HG02678 (cell line): ENCODE data around the gene PRRT1B.

Source experiments
- ATAC-seq: cut with Tn5 transposase; IDR thresholded peaks from one replicate; pipeline ENCODE4 v1.9.1; 2021; ENCODE audit warnings: mild to moderate bottlenecking, moderate library complexity; ENCODE audit not compliant: unreplicated experiment

Gene PRRT1B

GRCh38 chr9:131522257-131523085, 22.9 kb upstream of the PRRT1B start:
- ATAC-seq: no peak

GRCh38 chr9:131523086-131523388, 22.3 kb upstream of the PRRT1B start:
- no peak for ATAC-seq

- no peak for ATAC-seq
Measured at GRCh38 chr9:131523451-131524435, 21.6 kb upstream of the PRRT1B start.

- ATAC-seq: no peak
Measured at GRCh38 chr9:131524665-131525315, 20.5 kb upstream of the PRRT1B start.

- ATAC-seq: no peak
Measured at GRCh38 chr9:131525643-131526565, 19.4 kb upstream of the PRRT1B start.

- ATAC-seq: no peak
Measured at GRCh38 chr9:131528186-131528585, 17.1 kb upstream of the PRRT1B start.

GRCh38 chr9:131528886-131529505, 16.3 kb upstream of the PRRT1B start:
- no peak for ATAC-seq

GRCh38 chr9:131529597-131530545, 15.5 kb upstream of the PRRT1B start:
- no peak for ATAC-seq

GRCh38 chr9:131530546-131530919, 14.8 kb upstream of the PRRT1B start:
- ATAC-seq: peak; percentile 13

- peak; percentile 81 for ATAC-seq
Measured at GRCh38 chr9:131530920-131531832, 14.1 kb upstream of the PRRT1B start, which contains the start of gene UCK1. Gene UCK1 (minus strand): TSS chr9:131531263. CDS start chr9:131531174, 89 bp downstream.

- ATAC-seq: no peak
Measured at GRCh38 chr9:131534721-131535237, 10.5 kb upstream of the PRRT1B start.

GRCh38 chr9:131537946-131538345, 7.4 kb upstream of the PRRT1B start:
- no peak for ATAC-seq

- ATAC-seq: no peak
Measured at GRCh38 chr9:131539223-131539923, 6.0 kb upstream of the PRRT1B start.

GRCh38 chr9:131543141-131543540, 2.2 kb upstream of the PRRT1B start:
- no peak for ATAC-seq

- no peak for ATAC-seq
Measured at GRCh38 chr9:131545786-131546335, 538 bp downstream of the PRRT1B start.

- ATAC-seq: no peak
Measured at GRCh38 chr9:131546336-131547084, 1.2 kb downstream of the PRRT1B start.
